GM19452 (cell line): ENCODE measurements around the gene PLA2G6.
"Not testable (repeated sequence)": the region's sequence is repeated elsewhere in the genome, so short reads cannot be mapped to it uniquely, and the experiment has no call there.

Experiments
- ATAC-seq: cut with Tn5 transposase; IDR thresholded peaks from one replicate; pipeline ENCODE4 v1.9.1; 2021; ENCODE audit not compliant: unreplicated experiment

PLA2G6 gene

DNA sequence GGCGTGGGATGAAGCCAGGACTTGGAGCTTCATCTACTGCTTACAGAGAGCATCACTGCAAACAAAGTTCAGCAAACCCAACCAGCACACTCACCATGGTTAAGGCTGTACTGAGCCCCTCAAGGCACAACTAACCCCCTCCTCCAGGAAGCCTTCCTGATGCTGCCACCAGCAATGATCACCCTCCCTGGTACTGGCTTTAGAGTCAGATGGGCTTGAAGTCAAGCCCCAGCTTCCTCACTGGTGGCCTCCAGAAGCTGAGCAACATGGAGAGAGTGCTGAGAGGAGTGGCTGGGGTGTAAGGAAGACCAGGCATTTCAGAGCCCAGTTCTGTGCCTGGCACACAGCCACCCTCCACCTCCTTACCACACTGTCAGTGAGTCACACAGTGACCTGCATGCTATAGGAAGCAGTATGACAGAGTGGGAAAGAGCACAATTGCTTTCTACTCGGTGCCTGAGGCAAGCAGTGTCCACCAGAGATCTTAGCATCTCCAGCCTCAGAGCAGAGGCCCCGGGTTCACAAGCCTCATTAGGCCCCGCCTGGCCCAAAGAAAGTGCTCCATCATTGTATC lies 46.4 kb downstream of the PLA2G6 start:
- no peak for ATAC-seq

DNA sequence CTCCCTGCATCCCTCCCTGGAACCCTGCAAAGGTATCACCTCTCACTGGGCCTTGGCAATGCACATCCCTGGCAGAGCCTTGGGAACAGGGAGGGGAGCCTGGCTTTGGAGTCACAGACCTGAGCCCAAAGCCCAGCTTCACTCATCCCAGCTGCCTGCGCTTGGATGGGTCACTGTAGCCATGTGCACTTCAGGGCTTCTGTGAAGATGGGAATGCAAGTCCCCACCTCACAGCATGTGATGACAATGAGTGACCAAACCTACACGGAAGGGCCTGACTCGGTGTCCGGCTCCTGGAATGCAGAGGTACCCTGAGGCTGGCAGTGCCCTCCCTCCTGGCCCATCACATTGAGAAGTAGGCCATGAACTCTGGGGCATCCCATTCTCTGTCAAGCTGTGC lies 48.3 kb downstream of the PLA2G6 start:
- no peak for ATAC-seq

DNA sequence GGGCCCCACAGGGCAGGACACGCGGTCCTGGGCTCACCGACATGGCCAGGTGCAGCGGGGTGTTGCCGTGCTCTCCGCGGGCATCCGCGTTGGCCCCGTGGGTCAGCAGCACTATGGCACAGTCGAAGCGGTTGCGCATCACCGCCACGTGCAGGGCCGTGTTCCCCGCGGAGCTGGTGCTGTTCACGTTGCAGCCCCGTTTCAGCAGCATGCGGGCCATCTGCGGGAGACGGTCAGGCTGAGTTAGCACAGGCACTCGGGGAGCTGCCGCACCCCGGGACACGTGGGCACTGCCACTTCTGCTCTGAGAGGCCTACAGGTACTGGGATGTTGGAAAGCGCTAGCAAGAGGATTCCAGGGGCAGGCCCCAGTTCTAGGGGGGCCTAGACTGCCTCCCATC lies 48.8 kb downstream of the PLA2G6 start:
- no peak for ATAC-seq

DNA sequence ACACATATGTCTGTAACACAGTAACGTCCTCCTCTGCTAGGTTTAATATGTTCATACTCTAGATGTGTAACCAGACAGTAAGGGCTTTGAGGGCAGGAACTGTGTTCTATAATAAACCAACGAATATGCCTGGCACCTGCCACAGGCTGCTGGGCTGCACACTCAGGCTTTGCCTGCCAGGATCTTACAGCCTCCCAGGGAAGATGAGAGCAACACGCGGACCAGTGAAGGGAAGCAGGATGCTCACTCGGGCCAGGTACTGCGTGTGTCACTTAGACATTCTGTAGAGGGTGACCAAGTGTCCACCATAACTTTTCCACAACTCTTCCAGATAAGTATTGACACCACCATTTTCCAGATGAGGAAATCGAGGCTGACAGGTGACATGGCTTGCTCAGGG lies 49.5 kb downstream of the PLA2G6 start:
- ATAC-seq: no peak

DNA sequence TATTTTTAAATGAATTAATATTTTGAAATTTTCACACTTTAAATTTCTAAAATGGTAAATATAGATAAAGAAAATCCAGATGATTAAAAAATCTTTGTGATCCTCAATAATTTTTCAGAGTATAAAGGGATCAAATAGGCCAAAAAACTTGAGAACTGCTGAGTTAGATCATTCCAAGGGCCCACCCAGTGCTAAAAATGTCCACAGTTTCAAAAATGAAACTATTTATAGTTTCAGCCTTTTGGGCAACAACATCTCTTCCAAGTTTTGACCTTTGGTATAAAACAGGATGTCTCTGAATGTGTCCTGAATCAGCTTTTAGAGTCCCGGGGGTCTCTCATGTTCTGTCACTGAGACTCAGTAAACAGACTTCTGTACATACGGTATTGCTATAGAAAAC lies 50.2 kb downstream of the PLA2G6 start:
- no peak for ATAC-seq

DNA sequence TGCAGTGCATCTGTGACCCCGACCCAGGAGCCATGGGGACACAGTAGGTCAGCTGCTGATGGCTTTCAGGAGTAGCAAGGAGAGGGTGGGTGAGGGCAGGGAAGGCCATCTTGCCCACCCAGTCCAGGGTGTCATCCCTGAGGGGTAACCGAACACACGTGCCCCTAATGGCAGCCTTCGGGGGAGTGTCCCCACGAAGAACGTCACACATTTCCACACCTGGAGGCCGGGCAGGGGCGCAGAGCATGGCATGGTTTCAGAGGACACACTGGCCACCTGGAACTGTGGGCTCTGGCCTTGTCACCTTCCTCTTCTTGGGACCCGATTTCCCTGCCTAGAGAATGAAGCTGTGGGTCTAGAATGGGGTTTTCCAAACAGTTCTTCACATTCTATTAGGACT lies 51.8 kb downstream of the PLA2G6 start:
- no peak for ATAC-seq

DNA sequence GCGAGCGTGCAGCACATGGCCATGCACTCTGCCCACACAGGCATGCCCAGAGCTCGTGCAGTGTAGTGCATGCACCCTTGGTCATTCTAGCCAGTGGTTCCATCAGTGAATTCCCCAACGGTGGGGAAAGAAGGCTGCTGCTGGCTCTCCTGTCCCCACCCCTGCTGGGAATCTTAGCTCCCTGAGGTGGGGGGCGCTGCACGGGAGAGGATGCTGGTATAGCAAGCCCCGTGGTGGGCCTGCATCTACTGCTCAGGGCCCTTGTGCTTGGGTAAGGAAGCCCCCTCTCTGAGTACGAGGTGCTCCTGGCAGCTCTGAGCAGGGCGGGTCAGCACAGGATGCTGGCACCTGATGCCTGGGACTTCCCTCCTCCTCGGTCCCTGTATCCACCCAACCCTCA lies 52.6 kb downstream of the PLA2G6 start:
- ATAC-seq: no peak

DNA sequence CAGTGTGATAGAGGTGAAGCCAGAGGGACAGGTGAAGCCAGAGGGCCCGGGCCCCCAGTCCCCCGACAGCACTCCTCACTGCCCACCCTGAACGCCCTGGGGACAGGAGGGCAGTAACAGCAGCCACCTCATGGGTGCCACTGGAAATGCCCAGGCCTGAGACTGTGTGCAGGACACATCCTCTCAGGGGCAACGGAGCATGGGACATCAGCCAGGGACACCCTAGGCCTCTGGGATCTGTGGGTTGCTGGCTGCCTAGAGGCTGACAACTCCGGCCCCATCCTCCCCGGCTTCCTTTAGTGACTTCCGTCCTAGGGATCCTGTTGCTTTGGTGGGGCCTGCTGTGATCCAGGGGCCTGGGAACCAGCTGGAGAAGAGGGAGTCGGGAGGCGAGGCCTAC lies 53.8 kb downstream of the PLA2G6 start:
- ATAC-seq: no peak

DNA sequence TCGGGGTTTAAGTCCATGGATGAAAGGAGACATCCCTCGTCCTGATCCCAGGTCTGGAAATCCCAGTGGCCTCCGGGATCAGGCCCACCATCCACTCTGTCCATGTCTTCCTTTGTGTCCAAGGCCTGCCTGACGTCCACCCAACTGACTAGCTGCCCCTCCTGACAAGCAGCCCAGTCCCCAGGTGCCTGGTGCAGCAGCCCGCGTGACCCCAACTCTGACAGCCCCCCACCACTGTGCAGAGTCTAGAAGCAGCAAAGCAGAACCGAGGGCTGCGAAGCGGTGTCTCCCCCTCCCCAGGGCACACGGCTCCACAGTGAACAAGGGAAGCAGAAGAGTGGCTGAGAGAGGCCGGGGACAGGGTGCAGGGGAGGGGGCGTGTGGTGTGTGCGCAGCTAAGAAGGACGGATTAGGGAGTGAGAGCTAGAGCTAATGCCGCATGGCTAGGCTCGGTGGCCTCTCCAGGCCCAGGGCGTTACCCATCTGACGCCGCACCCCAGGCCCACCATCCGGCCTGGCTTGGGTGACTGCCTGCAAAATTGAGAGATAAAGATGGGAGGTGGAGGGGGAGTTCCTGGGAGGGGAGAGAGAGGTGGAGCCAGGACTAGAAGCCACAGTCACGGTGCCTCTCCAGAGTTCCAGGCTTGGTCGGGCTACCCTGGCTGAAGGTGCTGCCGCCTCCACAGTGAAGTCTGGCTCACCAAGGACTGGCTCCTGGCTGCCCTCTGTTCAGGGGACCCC lies 54.5 kb downstream of the PLA2G6 start:
- ATAC-seq: no peak

DNA sequence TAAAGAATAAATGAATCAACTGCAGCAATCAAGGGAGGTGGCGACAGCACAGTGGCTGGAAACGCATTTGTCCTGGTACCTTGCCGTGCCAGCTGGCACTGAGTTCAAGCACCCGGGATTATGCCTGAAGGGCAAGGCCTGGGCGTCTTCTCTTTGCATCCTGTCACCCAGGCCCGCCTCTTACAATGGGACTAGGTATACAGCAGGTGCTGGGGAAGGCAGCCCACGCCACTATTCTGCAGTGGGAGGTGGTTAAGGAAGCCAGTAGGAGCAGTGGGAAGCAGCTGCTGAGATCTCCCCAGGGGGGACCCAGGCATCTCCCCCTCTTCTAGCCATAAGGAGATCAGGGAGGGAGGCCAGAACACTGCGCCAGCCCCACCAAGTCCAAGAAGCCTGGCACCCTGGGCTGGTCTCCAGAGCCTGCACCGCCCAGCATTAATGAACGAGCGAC lies 55.9 kb downstream of the PLA2G6 start:
- ATAC-seq: no peak

DNA sequence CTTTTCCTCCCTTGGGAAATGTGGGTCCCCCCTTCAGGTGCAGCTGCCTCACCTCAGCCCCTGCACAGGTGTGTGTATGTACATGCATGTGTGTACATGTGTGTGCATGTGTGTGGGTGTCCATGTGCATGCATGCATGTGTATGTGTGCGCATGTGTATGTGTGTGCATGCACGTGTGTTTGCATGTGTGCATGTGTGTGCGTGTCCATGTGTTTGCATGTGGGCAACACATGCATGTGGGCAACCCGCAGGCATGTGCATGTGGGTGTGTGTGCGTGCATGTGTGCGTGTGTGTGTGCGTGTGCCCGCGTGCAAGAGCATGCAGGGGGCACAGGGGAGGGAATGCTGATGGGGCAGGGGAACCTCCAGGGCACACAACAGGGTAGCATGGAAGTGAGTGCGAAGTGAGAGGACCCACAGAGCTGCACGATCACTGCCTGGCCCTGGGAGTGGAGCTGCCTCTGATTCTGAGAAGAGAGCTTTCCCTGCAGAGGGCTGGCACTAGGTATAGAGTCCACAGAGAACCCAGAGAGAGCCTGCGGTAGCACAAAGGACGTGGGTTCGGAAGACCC lies 56.5 kb downstream of the PLA2G6 start:
- ATAC-seq: no peak

DNA sequence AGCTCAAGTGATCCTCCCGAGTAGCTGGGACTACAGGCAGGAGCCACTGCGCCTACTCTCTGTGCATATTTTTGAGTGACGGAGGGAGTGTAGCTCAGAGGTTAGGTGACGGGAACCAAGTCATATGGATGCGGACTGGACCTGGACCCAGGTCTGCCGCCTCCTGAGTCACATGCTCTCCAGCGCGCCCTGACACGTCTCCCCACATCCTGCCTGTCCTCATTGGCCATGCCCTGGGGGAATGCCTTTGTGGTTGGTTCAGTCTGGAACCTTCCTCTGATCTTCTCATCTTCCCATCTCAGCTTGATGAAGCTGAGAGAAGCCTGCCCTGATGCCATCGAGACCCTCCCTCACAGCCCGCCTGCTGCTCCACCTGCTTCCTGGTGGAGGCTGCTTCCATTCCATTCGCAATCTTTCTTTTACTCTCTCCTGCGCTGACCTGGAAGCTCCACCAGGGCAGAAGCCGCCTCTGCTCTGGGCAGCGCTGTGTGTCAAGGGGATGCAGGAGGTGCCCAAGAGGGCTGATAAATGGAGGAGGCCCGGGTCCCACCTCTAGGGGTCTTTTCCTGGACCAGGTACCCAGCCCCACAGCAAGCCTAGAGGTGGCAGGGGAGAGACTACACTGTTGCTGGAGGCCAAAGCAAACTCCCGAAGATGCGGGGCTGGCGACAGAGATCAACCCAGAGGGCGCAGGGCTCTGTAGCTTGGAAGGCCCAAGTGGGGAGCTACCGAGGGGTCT lies 57.2 kb downstream of the PLA2G6 start:
- no peak for ATAC-seq

DNA sequence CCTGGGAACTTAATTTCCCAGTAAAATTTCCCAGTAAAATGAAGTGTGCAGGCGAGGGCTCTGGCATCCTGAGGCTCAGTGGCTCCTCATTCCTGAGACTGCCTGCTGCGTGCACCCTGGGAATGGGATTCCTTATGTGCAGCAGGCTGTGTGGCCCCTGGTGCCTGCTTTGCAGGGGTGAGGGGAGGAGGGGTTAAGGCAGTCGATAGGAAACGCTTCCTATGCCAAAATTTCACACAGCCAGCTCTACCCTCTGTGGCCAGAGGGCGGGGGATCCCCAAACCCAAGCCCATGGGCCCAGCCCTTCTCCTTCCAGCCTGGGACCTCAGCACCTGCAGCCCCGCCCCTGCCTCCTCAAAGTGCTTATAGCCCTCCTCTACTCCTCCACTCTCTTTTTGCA lies 59.0 kb downstream of the PLA2G6 start:
- no peak for ATAC-seq

DNA sequence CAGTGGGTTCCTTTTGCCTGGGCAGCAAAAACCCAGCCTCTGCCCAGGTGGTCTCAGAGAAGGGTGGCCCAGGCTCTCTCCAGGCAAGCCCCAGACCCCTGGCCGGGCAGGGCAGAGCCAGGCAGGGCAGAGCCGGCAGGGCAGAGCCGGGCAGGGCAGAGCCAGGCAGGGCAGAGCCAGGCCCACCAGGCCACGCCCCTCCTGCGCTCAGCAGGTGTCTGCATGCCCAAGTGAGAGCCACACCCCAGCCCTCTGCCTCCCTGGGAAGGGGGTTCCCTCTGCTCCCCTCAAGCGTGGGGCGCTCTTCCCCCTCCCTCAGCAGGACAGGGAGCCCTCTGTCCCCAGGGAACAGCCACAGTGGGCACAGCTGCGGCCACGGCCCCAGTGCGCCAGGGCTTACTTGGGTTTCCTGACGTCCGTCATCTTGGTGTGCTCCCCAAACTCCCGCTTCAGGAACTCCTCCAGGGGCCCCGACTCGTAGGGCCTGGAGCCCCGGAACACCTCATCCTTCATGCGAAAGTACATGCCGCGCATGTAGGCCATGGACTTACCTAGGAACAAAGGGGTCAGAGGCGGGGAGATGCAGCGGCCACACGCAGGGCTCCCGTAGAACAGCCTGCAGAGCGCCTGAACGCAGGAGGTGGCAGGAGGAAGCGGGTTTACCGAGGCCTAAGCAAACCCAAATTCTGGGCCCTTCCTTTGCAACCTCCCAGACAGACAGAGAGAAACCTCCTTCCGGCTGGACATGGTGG lies 61.1 kb downstream of the PLA2G6 start:
- ATAC-seq: no peak

DNA sequence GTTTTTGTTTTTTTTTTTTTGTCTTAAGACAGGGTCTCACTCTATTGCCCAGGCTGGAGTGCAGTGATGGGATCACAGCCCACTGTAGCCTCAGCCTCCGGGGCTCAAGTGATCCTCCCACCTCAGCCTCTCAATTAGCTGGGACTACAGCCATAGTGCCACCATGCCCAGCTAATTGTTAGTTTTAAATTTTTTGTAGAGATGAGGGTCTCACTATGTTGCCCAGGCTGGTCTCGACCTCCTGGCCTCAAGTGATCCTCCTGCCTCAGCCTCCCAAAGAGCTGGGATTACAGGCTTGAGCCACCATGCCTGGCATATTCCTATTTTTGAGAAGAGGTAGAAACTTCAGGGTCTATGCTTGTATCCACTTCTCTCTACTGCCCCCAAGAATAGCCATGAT lies 62.9 kb downstream of the PLA2G6 start:
- not testable (repeated sequence) for ATAC-seq

DNA sequence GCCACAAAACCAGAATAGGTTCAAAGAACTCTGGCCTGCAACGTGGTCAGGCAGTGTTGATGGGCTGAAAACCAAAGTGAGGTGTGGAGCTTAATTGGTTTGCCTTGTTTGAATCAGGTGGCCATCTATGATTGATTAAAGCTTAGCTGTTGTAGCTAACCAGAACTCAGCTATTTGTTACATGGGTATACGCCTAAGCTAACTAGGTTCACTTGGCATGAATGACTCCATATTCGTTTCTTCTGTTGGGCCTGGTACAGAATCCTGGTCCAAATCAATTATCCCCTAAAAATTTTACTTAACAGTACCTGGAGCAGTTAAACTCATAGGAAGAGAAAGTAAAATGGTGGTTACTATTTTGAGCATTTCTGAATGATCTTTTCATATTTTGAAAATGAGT lies 63.4 kb downstream of the PLA2G6 start:
- ATAC-seq: no peak

DNA sequence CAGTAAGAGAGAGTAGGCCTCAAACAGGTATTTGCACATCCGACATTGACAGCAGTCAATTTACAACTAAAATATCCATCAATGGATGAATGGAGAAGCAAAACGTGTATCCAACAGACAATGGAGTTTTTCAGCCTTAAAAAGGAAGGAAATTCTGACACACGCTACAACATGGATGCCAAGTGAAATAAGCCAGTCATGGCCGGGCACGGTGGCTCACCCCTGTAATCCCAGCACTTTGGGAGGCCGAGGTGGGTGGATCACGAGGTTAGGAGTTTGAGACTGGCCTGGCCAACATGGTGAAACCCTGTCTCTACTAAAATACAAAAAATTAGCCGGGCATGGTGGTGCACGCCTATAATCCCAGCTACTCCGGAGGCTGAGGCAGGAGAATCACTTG lies 64.1 kb downstream of the PLA2G6 start:
- not testable (repeated sequence) for ATAC-seq

DNA sequence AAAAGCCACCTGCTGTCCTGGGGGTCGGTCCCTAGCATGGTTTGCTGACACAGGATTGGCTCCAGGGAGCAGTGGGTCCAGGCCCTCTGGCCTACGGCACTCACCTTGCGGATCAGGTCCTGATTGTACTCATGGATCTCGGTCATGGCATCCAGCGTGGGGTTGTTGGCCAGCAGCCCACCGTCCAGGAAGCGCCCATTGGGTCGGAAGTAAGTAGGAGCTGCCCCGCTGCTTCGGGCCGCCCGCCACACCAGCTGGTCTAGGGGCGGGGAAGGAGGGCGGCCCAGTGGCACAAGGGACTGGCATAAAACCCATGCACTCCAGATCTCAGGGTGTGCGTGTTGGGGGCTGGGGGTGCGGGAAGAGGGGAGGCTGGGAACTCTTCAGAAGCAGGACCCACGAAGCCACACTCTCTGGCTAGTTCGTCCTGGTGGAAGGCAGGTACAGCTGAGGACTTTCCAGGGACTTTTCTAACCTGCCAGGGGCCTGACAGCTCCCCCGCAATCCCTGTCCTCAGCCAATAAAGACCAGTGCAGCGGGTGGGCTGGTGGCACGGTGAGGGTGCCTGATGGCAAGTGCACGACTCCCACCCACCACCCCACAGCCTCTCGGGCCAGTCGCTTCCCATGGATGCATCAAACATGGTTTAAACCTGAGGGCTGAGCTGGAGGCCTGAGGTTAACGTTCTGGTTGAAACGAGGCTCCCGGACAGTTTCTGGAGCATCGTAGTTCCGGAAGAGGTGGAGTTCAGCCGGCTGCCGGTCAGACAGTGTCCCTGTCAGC lies 66.0 kb downstream of the PLA2G6 start:
- ATAC-seq: no peak

DNA sequence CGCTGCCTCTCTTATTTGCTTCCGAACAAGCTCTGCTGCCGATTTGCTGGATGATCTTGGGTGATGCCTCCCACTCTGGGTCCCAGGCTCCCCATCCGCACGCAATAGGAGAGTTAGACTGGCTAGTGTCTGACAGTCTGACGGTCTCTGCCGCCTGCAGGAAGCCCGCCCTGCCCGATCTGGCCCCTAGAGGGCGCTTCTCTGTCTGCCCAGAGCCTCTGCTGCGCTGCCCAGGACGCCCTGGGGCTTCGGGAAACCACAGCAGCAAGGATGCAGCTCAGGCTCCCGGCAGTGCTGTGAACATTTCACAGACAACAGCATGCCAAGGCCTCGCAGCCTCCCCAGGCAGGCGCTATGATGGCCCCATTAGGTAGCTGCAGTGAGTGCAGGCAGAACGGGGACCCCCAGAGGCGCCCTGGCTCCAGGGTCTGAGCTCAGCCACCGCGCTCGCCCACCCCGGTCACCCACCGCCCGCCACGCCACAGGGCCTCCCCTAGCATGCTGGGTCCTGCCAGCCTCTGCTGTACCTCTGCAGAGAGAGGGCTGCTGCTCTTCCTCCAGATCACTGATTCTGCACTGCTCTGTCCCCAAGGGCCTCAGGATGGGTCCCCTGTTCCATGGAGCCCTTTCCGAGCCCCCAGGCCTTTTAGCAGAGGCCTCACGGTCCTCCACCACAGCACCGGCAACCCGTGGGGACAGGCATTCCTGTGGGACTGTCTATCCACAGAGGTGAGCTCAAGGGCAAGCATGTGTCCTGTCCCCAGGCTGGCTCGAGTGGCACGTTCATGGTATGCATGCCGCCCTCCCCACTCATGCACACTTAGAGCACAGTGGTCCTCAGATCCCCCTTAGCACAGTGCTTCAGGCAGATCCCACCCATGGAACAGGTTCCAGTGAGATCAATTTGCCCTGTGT lies 66.9 kb downstream of the PLA2G6 start:
- ATAC-seq: no peak
